Mucosa of descending colon (tissue), 3 donors: ENCODE data around the gene FBXO31. TPM values are rescaled to one million over a fixed set of nuclear protein-coding genes. Genes with fewer than 3 reads are reported as not detected.
"Not testable (repeated sequence)": the region's sequence is repeated elsewhere in the genome, so short reads cannot be mapped to it uniquely, and the experiment has no call there.

Source experiments
- ATAC-seq: fragments of 200-7000 bp; cut with Tn5 transposase; one replicate; pipeline ENCODE4 v1.9.1; 2020; ENCODE audit warnings: mild to moderate bottlenecking, moderate library complexity
- DNase-seq, 3 donors: peaks; one replicate each; pipeline ENCODE4 v3.0.0-alpha.2; 2020
- H3K36me3 ChIP-seq: fragments of 200-600 bp; one replicate; pipeline ENCODE4 v1.8.0; 2021; ENCODE audit warnings: low read depth, mild to moderate bottlenecking
- H3K4me1 ChIP-seq: fragments of 200-600 bp; one replicate; pipeline ENCODE4 v1.8.0; 2021; ENCODE audit warnings: low read depth, mild to moderate bottlenecking
- H3K4me3 ChIP-seq: fragments of 200-600 bp; one replicate; pipeline ENCODE4 v1.8.0; 2021; ENCODE audit warnings: mild to moderate bottlenecking
- H3K9me3 ChIP-seq: fragments of 200-600 bp; one replicate; pipeline ENCODE4 v1.8.0; 2021; ENCODE audit warnings: mild to moderate bottlenecking
- CTCF ChIP-seq: fragments of 200-600 bp; IDR thresholded peaks from one replicate; pipeline ENCODE4 v1.8.0; 2022; ENCODE audit warnings: antibody characterized with exemption, mild to moderate bottlenecking
- intact Hi-C, 2 donors: fragments of 100-400 bp; cut with DNase I in 1 of 2; cut with micrococcal nuclease in 1 of 2; formaldehyde crosslinking; loops; one replicate each; pipeline versions ENCODE4 v1.11.0 to v1.11.1; 2022; cut with DNase I, micrococcal nuclease
- total RNA-seq, 3 donors: library from RNA; stranded (reverse); fragmentation: NEBNext Ultra II Directional in 2 of 3; extraction: Animal tissue kit (Norgen Biotek cat#: 25700) in 2 of 3; gene quantifications; one replicate each; pipeline versions ENCODE4 v1.2.1 to v1.2.4, GENCODE V29; 2021 to 2023
- donor health status: DM: no; HTN: no; CAD: no; lungs with moderate emphysema.
- donor health status: DM: no; HTN: no; CAD: no.
- donor health status: DM: no; HTN: yes; CAD: no.

Gene FBXO31
- total RNA-seq, 3 donors from 2014 or later: 54.2 to 104 (median 63.9) TPM

DNA sequence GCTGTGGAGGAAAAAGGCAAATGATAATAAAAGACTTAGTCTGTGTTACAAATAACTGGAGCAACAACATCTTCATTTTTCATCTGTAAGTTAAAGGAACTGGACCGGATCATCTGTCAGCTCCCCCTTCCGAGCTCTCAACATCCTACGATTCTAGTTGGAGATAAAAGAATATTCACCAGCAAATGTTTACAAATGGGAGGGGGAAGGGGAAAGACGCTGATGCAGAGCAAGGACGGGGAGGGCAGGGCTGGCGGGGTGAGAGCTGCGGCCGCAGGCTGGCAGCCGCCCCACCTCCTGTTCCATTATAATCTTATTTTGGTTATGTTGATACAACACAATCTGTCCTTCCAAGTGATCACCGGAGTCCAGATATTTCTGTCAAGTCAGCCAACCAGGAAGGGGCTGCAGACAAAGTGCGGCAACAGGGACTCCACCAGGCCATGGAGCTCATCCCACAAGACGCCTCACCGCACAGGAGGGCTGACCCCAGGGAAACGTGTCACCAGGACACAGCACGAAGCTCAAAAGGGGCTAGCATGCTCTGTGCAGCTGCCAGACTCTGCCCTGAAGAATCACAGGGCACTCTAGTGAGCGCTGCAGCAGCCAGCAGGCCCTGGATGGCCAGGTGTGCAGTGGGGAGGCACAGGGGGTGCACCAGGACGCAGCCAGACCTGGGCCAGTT lies 19.7 kb downstream of the FBXO31 start:
- intact Hi-C loops: no loop called here
- Histone ChIP-seq H3K9me3 (no peaks in the 10 kb centered on the region), H3K36me3 (no peaks in the 10 kb centered on the region), H3K4me1 (peaks cover 27% of the 10 kb centered on the region), H3K4me3 (no peak overlapping the region)
- TF ChIP-seq CTCF: no peak
- ATAC-seq: peak; percentile 31
- peak in 2 of 3 donors; percentile 23 to 44 for DNase-seq

- ATAC-seq, H3K4me3 ChIP-seq, intact Hi-C loops, H3K36me3 ChIP-seq, H3K9me3 ChIP-seq: not testable (repeated sequence)
- peak in 1 of 3 donors; percentile 12 for DNase-seq
- peaks cover 23% of the 10 kb centered on the region for H3K4me1 ChIP-seq
Observed at GRCh38 chr16:87362828-87363559, 20.6 kb downstream of the FBXO31 start.

- intact Hi-C loops: no loop called here
- no peak for DNase-seq
- no peak for TF ChIP-seq CTCF
- Histone ChIP-seq H3K36me3 (no peaks in the 10 kb centered on the region), H3K4me1 (peaks cover 23% of the 10 kb centered on the region), H3K9me3 (no peaks in the 10 kb centered on the region), H3K4me3 (no peak overlapping the region)
- ATAC-seq: no peak
Observed at GRCh38 chr16:87361916-87362619, 21.5 kb downstream of the FBXO31 start.

- peak in 1 of 3 donors; percentile 36 for DNase-seq
- Histone ChIP-seq H3K4me1 (peaks cover 12% of the 10 kb centered on the region), H3K4me3 (no peak overlapping the region), H3K36me3 (no peaks in the 10 kb centered on the region), H3K9me3 (no peaks in the 10 kb centered on the region)
- ATAC-seq: no peak
- no peak for TF ChIP-seq CTCF
- intact Hi-C loops: no loop called here
Observed at GRCh38 chr16:87360862-87361610, 22.5 kb downstream of the FBXO31 start.

- Histone ChIP-seq H3K36me3 (no peaks in the 10 kb centered on the region), H3K4me1 (peaks cover 4% of the 10 kb centered on the region), H3K9me3 (no peaks in the 10 kb centered on the region), H3K4me3 (no peak overlapping the region)
- TF ChIP-seq CTCF: no peak
- DNase-seq (peak in 1 of 3 donors; percentile 30), ATAC-seq (no peak)
- intact Hi-C loops: no loop called here
Observed at GRCh38 chr16:87359121-87359520, 24.5 kb downstream of the FBXO31 start.
